DND-41 (cell line): Measurements from ENCODE around the gene TRIM24.

Experiments used
- EZH2 ChIP-seq: IDR thresholded peaks from 3 replicates; pipeline ENCODE4 v1.6.1; 2012; ENCODE audit warnings: borderline replicate concordance, low read depth, mild to moderate bottlenecking, moderate library complexity, low read length, inconsistent platforms; ENCODE audit not compliant: severe bottlenecking
- TF ChIP-seq, protein P1 (sequence below): IDR thresholded peaks from 2 replicates; pipeline ENCODE4 v1.5.1; 2012; ENCODE audit warnings: borderline replicate concordance, low read length, moderate library complexity, mild to moderate bottlenecking; ENCODE audit not compliant: poor library complexity, severe bottlenecking; ENCODE audit errors: extremely low read depth

DNA sequence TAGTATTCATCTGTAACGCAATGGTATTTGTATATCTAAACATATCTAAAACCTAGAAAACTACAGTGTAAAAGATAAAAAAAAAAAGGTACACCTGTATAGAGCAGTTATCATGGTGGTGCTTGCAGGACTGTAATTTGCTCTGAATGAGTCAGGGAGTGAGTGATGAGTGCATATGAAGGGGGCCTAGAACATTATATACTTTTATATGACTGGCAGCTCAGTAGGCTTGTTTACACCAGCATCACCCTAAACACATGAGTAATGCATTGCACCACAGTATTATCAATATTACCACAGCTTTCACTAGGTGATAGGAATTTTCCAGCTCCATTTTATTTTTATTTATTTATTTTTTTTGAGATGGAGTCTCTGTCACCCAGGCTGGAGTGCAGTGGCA lies 40.8 kb downstream of the TRIM24 start:
- TF ChIP-seq, protein P1, sequence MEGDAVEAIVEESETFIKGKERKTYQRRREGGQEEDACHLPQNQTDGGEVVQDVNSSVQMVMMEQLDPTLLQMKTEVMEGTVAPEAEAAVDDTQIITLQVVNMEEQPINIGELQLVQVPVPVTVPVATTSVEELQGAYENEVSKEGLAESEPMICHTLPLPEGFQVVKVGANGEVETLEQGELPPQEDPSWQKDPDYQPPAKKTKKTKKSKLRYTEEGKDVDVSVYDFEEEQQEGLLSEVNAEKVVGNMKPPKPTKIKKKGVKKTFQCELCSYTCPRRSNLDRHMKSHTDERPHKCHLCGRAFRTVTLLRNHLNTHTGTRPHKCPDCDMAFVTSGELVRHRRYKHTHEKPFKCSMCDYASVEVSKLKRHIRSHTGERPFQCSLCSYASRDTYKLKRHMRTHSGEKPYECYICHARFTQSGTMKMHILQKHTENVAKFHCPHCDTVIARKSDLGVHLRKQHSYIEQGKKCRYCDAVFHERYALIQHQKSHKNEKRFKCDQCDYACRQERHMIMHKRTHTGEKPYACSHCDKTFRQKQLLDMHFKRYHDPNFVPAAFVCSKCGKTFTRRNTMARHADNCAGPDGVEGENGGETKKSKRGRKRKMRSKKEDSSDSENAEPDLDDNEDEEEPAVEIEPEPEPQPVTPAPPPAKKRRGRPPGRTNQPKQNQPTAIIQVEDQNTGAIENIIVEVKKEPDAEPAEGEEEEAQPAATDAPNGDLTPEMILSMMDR = no peak
- TF ChIP-seq EZH2 = no peak
